ENCODE results near the gene DAPK2. TPM values are rescaled to one million over a fixed set of nuclear protein-coding genes. Genes with fewer than 3 reads are reported as not detected.

DAPK2 gene
- total and polyA plus RNA-seq, 2 donors from 2014 or later = 3.0 to 3.8 TPM

DNA sequence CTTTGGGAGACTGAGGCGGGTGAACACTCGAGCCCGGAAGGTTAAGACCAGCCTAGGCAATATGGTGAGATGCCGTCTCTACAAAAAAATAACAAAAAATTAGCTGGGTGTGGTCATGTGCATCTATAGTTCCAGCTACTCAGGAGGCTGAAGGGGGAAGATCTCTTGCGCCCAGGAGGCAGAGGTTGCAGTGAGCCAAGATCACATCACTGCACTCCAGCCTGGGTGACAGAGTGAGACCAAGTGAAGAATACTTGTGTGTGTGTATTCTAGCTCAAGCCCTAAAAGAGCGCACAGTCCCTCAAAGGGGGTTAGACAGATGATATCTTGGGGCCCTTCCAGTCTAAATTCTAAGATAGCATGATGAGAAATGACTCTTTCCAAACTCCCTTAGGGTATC lies 23.7 kb downstream of the DAPK2 start:
- TF ChIP-seq, protein P1, sequence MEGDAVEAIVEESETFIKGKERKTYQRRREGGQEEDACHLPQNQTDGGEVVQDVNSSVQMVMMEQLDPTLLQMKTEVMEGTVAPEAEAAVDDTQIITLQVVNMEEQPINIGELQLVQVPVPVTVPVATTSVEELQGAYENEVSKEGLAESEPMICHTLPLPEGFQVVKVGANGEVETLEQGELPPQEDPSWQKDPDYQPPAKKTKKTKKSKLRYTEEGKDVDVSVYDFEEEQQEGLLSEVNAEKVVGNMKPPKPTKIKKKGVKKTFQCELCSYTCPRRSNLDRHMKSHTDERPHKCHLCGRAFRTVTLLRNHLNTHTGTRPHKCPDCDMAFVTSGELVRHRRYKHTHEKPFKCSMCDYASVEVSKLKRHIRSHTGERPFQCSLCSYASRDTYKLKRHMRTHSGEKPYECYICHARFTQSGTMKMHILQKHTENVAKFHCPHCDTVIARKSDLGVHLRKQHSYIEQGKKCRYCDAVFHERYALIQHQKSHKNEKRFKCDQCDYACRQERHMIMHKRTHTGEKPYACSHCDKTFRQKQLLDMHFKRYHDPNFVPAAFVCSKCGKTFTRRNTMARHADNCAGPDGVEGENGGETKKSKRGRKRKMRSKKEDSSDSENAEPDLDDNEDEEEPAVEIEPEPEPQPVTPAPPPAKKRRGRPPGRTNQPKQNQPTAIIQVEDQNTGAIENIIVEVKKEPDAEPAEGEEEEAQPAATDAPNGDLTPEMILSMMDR (IDR thresholded peaks at IDR 0.05; ENCODE audit: borderline replicate concordance, extremely low read depth, insufficient read depth) = no peak
- DNase-seq = no peak
- Histone ChIP-seq H3K9ac (ENCODE audit: low read length in 3 of 3) (no peak overlapping the region), H3K27me3 (ENCODE audit: control insufficient read depth, insufficient read depth, low read length) (no peaks in the 10 kb centered on the region), H3K9me3 (ENCODE audit: control insufficient read depth in 2 of 3, insufficient read depth in 1 of 3, low read length in 3 of 3) (no peaks in the 10 kb centered on the region), H3K36me3 (ENCODE audit: control insufficient read depth in 2 of 3, insufficient read depth in 3 of 3, low read length in 3 of 3) (no peaks in the 10 kb centered on the region), H3K27ac (ENCODE audit: low read depth in 2 of 2, low read length in 2 of 2) (no peak overlapping the region), H3K4me1 (ENCODE audit: control insufficient read depth in 2 of 3, insufficient read depth in 2 of 3, low read depth in 1 of 3, low read length in 3 of 3) (no peaks in the 10 kb centered on the region), H3K4me3 (ENCODE audit: low read length in 3 of 3) (no peak overlapping the region)
- intact Hi-C loops (cut with DNase I) = no loop called here
- FAIRE-seq = no peak

DNA sequence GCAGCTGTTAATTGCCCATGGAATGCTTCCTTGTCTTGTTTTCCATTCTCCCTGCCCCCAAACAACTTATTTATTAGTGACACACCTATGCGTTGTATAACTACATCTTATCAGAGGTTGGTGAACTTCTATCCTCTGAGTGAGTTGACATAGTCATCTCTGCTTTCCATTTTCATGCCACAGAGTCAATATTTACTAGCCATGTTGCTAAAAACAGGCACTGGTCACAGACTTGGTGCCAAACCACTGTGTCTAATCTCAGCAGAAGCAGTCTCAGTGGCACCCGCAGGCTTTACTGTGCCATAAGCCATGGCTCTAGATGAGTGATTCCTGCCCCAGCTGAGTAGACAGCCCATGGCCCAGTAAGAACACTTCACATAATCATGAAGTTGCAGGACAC lies 26.5 kb downstream of the DAPK2 start:
- H3K27ac ChIP-seq (ENCODE audit: low read depth in 2 of 2, low read length in 2 of 2) = no peak overlapping the region
- no peaks in the 10 kb centered on the region for H3K36me3 ChIP-seq (ENCODE audit: control insufficient read depth in 2 of 3, insufficient read depth in 3 of 3, low read length in 3 of 3)
- TF ChIP-seq, protein P1 (IDR thresholded peaks at IDR 0.05; ENCODE audit: borderline replicate concordance, extremely low read depth, insufficient read depth) = no peak
- intact Hi-C loops (cut with DNase I) = no loop called here
- FAIRE-seq (no peak), DNase-seq (no peak)
- H3K4me3 ChIP-seq (ENCODE audit: low read length in 3 of 3) = no peak overlapping the region
- H3K9ac ChIP-seq (ENCODE audit: low read length in 3 of 3) = no peak overlapping the region
- H3K4me1 ChIP-seq (ENCODE audit: control insufficient read depth in 2 of 3, insufficient read depth in 2 of 3, low read depth in 1 of 3, low read length in 3 of 3) = peaks cover 0 to 2% (median 0%) of the 10 kb centered on the region in 3 donors
- H3K9me3 ChIP-seq (ENCODE audit: control insufficient read depth in 2 of 3, insufficient read depth in 1 of 3, low read length in 3 of 3) = no peaks in the 10 kb centered on the region
- H3K27me3 ChIP-seq (ENCODE audit: control insufficient read depth, insufficient read depth, low read length) = no peaks in the 10 kb centered on the region

DNA sequence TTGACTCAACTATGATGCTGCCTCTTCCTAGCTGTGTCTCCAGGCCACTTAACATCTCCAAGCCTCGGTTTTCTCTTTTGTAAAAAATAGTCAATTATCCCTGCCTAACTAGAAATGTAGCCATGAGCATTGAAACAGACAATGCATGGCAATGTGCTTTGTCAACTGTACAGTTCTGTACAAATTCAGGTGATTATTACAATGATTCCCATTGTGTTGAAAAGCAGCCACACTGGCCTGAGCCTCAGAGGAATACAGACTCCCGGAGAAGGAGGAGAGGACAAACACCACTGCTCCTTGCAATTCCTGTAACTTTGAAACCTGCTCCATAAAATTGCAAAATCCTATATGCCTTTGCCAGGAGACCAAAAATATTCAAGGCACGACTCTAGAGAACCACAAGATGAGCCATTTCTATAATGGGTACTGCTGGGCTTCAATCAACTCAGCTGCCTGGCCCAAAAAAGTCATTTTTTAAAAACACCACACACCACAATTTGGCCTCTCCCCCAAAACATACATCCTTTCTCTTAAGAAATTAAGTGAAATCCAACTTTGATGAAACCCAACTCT lies 28.6 kb downstream of the DAPK2 start:
- DNase-seq = no peak
- Histone ChIP-seq H3K9me3 (ENCODE audit: control insufficient read depth in 2 of 3, insufficient read depth in 1 of 3, low read length in 3 of 3) (no peaks in the 10 kb centered on the region), H3K9ac (ENCODE audit: low read length in 3 of 3) (no peak overlapping the region), H3K27me3 (ENCODE audit: control insufficient read depth, insufficient read depth, low read length) (no peaks in the 10 kb centered on the region), H3K36me3 (ENCODE audit: control insufficient read depth in 2 of 3, insufficient read depth in 3 of 3, low read length in 3 of 3) (no peaks in the 10 kb centered on the region), H3K27ac (ENCODE audit: low read depth in 2 of 2, low read length in 2 of 2) (no peak overlapping the region), H3K4me3 (ENCODE audit: low read length in 3 of 3) (no peak overlapping the region), H3K4me1 (ENCODE audit: control insufficient read depth in 2 of 3, insufficient read depth in 2 of 3, low read depth in 1 of 3, low read length in 3 of 3) (peaks cover 0 to 5% (median 0%) of the 10 kb centered on the region in 3 donors)
- TF ChIP-seq, protein P1 (IDR thresholded peaks at IDR 0.05; ENCODE audit: borderline replicate concordance, extremely low read depth, insufficient read depth) = no peak
- intact Hi-C loops (cut with DNase I) = no loop called here
- no peak for FAIRE-seq

DNA sequence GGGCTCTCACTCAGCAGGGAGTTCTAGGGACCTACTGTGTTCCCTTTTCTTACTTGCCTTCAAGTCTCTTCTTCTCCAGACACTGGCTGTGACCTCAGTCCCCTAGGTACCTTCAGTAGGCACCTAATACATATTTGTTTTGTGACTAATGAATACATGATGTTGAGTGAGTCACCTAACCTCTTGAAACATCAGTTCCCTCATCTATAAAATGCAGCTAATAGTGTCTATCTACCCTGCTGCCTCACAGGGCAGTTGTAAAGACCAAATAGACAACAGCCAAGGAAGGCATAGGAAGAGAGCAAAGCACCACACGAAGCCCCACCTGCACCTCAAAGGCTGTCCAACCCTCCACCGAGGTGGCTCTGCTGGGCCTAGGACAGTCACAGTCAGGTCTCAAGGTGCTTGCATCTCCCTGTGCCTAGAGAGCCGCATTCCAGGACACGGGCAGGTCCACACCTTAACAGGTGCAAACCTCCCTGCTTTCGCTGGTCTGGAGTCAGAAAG lies 29.1 kb downstream of the DAPK2 start:
- H3K9me3 ChIP-seq (ENCODE audit: control insufficient read depth in 2 of 3, insufficient read depth in 1 of 3, low read length in 3 of 3) = no peaks in the 10 kb centered on the region
- H3K9ac ChIP-seq (ENCODE audit: low read length in 3 of 3) = no peak overlapping the region
- DNase-seq (no peak), FAIRE-seq (no peak)
- TF ChIP-seq, protein P1 (IDR thresholded peaks at IDR 0.05; ENCODE audit: borderline replicate concordance, extremely low read depth, insufficient read depth) = no peak
- no peak overlapping the region for H3K27ac ChIP-seq (ENCODE audit: low read depth in 2 of 2, low read length in 2 of 2)
- intact Hi-C loops (cut with DNase I) = no loop called here
- H3K36me3 ChIP-seq (ENCODE audit: control insufficient read depth in 2 of 3, insufficient read depth in 3 of 3, low read length in 3 of 3) = no peaks in the 10 kb centered on the region
- H3K4me3 ChIP-seq (ENCODE audit: low read length in 3 of 3) = no peak overlapping the region
- no peaks in the 10 kb centered on the region for H3K27me3 ChIP-seq (ENCODE audit: control insufficient read depth, insufficient read depth, low read length)
- peaks cover 0 to 5% (median 0%) of the 10 kb centered on the region in 3 donors for H3K4me1 ChIP-seq (ENCODE audit: control insufficient read depth in 2 of 3, insufficient read depth in 2 of 3, low read depth in 1 of 3, low read length in 3 of 3)

Data from kidney (tissue), 14 donors.